ENCODE data around the gene KCNH6.

Gene KCNH6

GRCh38 chr17:63531022-63531965 lies 8.1 kb downstream of the KCNH6 start:
- Histone ChIP-seq H3K27me3 (replicated peaks; ENCODE audit: insufficient read depth, low read length) (peaks cover 25% of the 10 kb centered on the region), H2AFZ (ENCODE audit: low read length) (no peak overlapping the region), H3K9ac (ENCODE audit: low read length) (no peak overlapping the region), H3K9me2 (replicated peaks; ENCODE audit: insufficient read depth, low read length) (no peaks in the 10 kb centered on the region), H3K79me2 (ENCODE audit: low read length) (no peaks in the 10 kb centered on the region), H3K4me3 (ENCODE audit: low read length) (no peak overlapping the region), H3K27ac (ENCODE audit: low read length) (no peak overlapping the region), H3K36me3 (replicated peaks; ENCODE audit: insufficient read depth, low read length) (no peaks in the 10 kb centered on the region), H4K20me1 (ENCODE audit: insufficient read depth, low read length) (no peaks in the 10 kb centered on the region), H3F3A (ENCODE audit: insufficient read depth, low read length) (no peaks in the 10 kb centered on the region), H3K9me3 (replicated peaks; ENCODE audit: insufficient read depth, low read length) (no peaks in the 10 kb centered on the region), H3K4me2 (ENCODE audit: low read depth, low read length) (no peak overlapping the region), H3K4me1 (ENCODE audit: low read length) (no peaks in the 10 kb centered on the region)
- TF ChIP-seq EZH2phosphoT487 (IDR thresholded peaks at IDR 0.05; ENCODE audit: low read length), result no peak
- DNase-seq, result no peak

DNA sequence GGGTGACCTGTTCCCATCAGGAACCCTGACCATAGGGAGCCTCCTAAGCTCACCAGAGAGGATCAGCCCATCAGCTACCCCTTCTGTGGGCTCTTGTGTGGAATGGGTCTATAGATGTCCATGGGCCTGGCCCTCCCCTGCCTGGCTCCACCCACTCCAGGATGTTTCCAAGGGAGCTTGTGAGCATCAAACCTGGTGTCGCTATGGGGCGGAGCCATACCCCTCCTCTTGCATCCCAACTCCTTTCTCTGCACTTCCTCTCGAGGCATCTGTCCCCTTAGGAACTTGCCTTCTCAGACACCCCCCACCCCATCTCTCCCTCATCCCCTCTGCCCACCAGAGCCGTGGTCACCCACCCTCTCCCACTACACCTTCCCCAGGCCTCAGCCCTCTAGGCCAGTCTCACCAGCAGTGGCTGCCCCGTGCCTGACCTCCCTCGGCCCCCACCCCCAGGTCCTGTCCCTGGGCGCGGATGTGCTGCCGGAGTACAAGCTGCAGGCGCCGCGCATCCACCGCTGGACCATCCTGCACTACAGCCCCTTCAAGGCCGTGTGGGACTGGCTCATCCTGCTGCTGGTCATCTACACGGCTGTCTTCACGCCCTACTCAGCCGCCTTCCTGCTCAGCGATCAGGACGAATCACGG lies 10.4 kb downstream of the KCNH6 start:
- H3K9me3 ChIP-seq (replicated peaks; ENCODE audit: insufficient read depth, low read length), result no peaks in the 10 kb centered on the region
- H3K27me3 ChIP-seq (replicated peaks; ENCODE audit: insufficient read depth, low read length), result peaks cover 24% of the 10 kb centered on the region
- H3K9ac ChIP-seq (ENCODE audit: low read length), result no peak overlapping the region
- H4K20me1 ChIP-seq (ENCODE audit: insufficient read depth, low read length), result no peaks in the 10 kb centered on the region
- no peak overlapping the region for H2AFZ ChIP-seq (ENCODE audit: low read length)
- no peak overlapping the region for H3K4me3 ChIP-seq (ENCODE audit: low read length)
- no peaks in the 10 kb centered on the region for H3K9me2 ChIP-seq (replicated peaks; ENCODE audit: insufficient read depth, low read length)
- no peak for DNase-seq
- H3K4me1 ChIP-seq (ENCODE audit: low read length), result no peaks in the 10 kb centered on the region
- TF ChIP-seq, protein P1, sequence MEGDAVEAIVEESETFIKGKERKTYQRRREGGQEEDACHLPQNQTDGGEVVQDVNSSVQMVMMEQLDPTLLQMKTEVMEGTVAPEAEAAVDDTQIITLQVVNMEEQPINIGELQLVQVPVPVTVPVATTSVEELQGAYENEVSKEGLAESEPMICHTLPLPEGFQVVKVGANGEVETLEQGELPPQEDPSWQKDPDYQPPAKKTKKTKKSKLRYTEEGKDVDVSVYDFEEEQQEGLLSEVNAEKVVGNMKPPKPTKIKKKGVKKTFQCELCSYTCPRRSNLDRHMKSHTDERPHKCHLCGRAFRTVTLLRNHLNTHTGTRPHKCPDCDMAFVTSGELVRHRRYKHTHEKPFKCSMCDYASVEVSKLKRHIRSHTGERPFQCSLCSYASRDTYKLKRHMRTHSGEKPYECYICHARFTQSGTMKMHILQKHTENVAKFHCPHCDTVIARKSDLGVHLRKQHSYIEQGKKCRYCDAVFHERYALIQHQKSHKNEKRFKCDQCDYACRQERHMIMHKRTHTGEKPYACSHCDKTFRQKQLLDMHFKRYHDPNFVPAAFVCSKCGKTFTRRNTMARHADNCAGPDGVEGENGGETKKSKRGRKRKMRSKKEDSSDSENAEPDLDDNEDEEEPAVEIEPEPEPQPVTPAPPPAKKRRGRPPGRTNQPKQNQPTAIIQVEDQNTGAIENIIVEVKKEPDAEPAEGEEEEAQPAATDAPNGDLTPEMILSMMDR (IDR thresholded peaks at IDR 0.05; ENCODE audit: low read length), result no peak
- TF ChIP-seq EZH2 (optimal IDR thresholded peaks at IDR 0.05; ENCODE audit: low read depth, low read length), result no peak
- TF ChIP-seq EZH2phosphoT487 (IDR thresholded peaks at IDR 0.05; ENCODE audit: low read length), result no peak
- no peaks in the 10 kb centered on the region for H3K36me3 ChIP-seq (replicated peaks; ENCODE audit: insufficient read depth, low read length)
- H3K4me2 ChIP-seq (ENCODE audit: low read depth, low read length), result no peak overlapping the region
- H3K27ac ChIP-seq (ENCODE audit: low read length), result no peak overlapping the region
- no peaks in the 10 kb centered on the region for H3K79me2 ChIP-seq (ENCODE audit: low read length)
- H3F3A ChIP-seq (ENCODE audit: insufficient read depth, low read length), result no peaks in the 10 kb centered on the region

DNA sequence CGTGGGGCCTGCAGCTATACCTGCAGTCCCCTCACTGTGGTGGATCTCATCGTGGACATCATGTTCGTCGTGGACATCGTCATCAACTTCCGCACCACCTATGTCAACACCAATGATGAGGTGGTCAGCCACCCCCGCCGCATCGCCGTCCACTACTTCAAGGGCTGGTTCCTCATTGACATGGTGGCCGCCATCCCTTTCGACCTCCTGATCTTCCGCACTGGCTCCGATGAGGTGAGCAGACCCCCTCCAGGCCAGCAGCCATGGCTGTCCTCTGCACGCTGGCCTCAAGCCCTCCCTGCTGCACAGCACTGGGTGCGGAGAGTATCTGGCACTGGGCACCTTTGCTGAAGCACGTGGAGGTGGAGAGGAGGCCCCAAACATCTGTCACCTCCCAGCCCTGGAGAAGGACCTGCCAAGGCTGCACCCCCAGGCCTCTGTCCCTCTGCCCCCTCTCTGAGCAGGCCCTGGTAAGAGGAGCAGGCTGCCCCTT lies 11.0 kb downstream of the KCNH6 start:
- Histone ChIP-seq H3F3A (ENCODE audit: insufficient read depth, low read length) (no peaks in the 10 kb centered on the region), H3K36me3 (replicated peaks; ENCODE audit: insufficient read depth, low read length) (no peaks in the 10 kb centered on the region), H3K79me2 (ENCODE audit: low read length) (no peaks in the 10 kb centered on the region), H3K27me3 (replicated peaks; ENCODE audit: insufficient read depth, low read length) (peaks cover 30% of the 10 kb centered on the region), H3K9me3 (replicated peaks; ENCODE audit: insufficient read depth, low read length) (no peaks in the 10 kb centered on the region), H2AFZ (ENCODE audit: low read length) (no peak overlapping the region), H3K9ac (ENCODE audit: low read length) (no peak overlapping the region), H3K9me2 (replicated peaks; ENCODE audit: insufficient read depth, low read length) (no peaks in the 10 kb centered on the region), H3K4me2 (ENCODE audit: low read depth, low read length) (no peak overlapping the region), H3K4me1 (ENCODE audit: low read length) (no peaks in the 10 kb centered on the region), H3K27ac (ENCODE audit: low read length) (no peak overlapping the region), H4K20me1 (ENCODE audit: insufficient read depth, low read length) (no peaks in the 10 kb centered on the region), H3K4me3 (ENCODE audit: low read length) (no peak overlapping the region)
- TF ChIP-seq EZH2 (optimal IDR thresholded peaks at IDR 0.05; ENCODE audit: low read depth, low read length) (no peak), EZH2phosphoT487 (IDR thresholded peaks at IDR 0.05; ENCODE audit: low read length) (no peak)
- TF ChIP-seq, protein P1 (IDR thresholded peaks at IDR 0.05; ENCODE audit: low read length), result no peak
- no peak for DNase-seq
